Measurements from ENCODE around the gene PSMG3. TPM values are rescaled to one million over a fixed set of nuclear protein-coding genes. Genes with fewer than 3 reads are reported as not detected.
"Not testable (repeated sequence)": the region's sequence is repeated elsewhere in the genome, so short reads cannot be mapped to it uniquely, and the experiment has no call there.

The PSMG3 gene
- total RNA-seq, 3 donors from 2014 or later (not counting 1 experiment from before 2014, with no cell fraction given): 19.0 to 21.4 (median 20.5) TPM

GRCh38 chr7:1584700-1585099 is 14.9 kb upstream of the PSMG3 start:
- Histone ChIP-seq H3K36me3 (ENCODE audit: control insufficient read depth, insufficient read depth, low read length) (no peaks in the 10 kb centered on the region), H3K27me3 (ENCODE audit: control insufficient read depth, insufficient read depth, low read length) (no peaks in the 10 kb centered on the region), H3K9me3 (ENCODE audit: control insufficient read depth, insufficient read depth, low read length) (no peaks in the 10 kb centered on the region), H3K4me3 (ENCODE audit: low read length) (no peak overlapping the region), H3K4me1 (ENCODE audit: control insufficient read depth, insufficient read depth, low read length) (no peaks in the 10 kb centered on the region), H3K27ac (ENCODE audit: low read length) (no peak overlapping the region)
- no peak overlapping the region for H3K4me3 Mint-ChIP-seq
- DNase-seq: no peak
- intact Hi-C loops (cut with micrococcal nuclease): no loop called here
- TF ChIP-seq, protein P1, sequence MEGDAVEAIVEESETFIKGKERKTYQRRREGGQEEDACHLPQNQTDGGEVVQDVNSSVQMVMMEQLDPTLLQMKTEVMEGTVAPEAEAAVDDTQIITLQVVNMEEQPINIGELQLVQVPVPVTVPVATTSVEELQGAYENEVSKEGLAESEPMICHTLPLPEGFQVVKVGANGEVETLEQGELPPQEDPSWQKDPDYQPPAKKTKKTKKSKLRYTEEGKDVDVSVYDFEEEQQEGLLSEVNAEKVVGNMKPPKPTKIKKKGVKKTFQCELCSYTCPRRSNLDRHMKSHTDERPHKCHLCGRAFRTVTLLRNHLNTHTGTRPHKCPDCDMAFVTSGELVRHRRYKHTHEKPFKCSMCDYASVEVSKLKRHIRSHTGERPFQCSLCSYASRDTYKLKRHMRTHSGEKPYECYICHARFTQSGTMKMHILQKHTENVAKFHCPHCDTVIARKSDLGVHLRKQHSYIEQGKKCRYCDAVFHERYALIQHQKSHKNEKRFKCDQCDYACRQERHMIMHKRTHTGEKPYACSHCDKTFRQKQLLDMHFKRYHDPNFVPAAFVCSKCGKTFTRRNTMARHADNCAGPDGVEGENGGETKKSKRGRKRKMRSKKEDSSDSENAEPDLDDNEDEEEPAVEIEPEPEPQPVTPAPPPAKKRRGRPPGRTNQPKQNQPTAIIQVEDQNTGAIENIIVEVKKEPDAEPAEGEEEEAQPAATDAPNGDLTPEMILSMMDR (IDR thresholded peaks at IDR 0.05): no peak
- H3K27ac Mint-ChIP-seq: no peak overlapping the region
- 96% methylated on average over 18 of the region's 18 CpGs for WGBS (ENCODE audit: insufficient coverage)
- peaks cover 0 to 6% of the 10 kb centered on the region in 2 donors for H3K4me1 Mint-ChIP-seq
- ATAC-seq: no peak
- no peaks in the 10 kb centered on the region for H3K27me3 Mint-ChIP-seq (ENCODE audit: low read depth in 2 of 2)
- no peaks in the 10 kb centered on the region for H3K36me3 Mint-ChIP-seq
- no peaks in the 10 kb centered on the region for H3K9me3 Mint-ChIP-seq

GRCh38 chr7:1583241-1583930 is 13.6 kb upstream of the PSMG3 start:
- H3K4me1 ChIP-seq (ENCODE audit: control insufficient read depth, insufficient read depth, low read length); H3K27me3 Mint-ChIP-seq (ENCODE audit: low read depth in 2 of 2); intact Hi-C loops (cut with micrococcal nuclease); H3K4me3 Mint-ChIP-seq; ATAC-seq; H3K9me3 Mint-ChIP-seq; H3K27ac Mint-ChIP-seq; DNase-seq; H3K36me3 ChIP-seq (ENCODE audit: control insufficient read depth, insufficient read depth, low read length); H3K9me3 ChIP-seq (ENCODE audit: control insufficient read depth, insufficient read depth, low read length); H3K36me3 Mint-ChIP-seq; H3K27me3 ChIP-seq (ENCODE audit: control insufficient read depth, insufficient read depth, low read length); H3K27ac ChIP-seq (ENCODE audit: low read length); H3K4me3 ChIP-seq (ENCODE audit: low read length): not testable (repeated sequence)
- H3K4me1 Mint-ChIP-seq: peaks cover 0 to 16% of the 10 kb centered on the region in 2 donors
- WGBS (ENCODE audit: insufficient coverage): 90% methylated on average over 17 of the region's 19 CpGs

GRCh38 chr7:1580422-1581030 is 10.7 kb upstream of the PSMG3 start:
- no peak for ATAC-seq
- Mint-ChIP-seq H3K4me1 (peaks cover 0 to 18% of the 10 kb centered on the region in 2 donors), H3K9me3 (no peaks in the 10 kb centered on the region), H3K36me3 (no peaks in the 10 kb centered on the region), H3K27me3 (ENCODE audit: low read depth in 2 of 2) (no peaks in the 10 kb centered on the region), H3K27ac (no peak overlapping the region), H3K4me3 (no peak overlapping the region)
- TF ChIP-seq, protein P1 (IDR thresholded peaks at IDR 0.05): no peak
- Histone ChIP-seq H3K36me3 (ENCODE audit: control insufficient read depth, insufficient read depth, low read length) (no peaks in the 10 kb centered on the region), H3K4me1 (ENCODE audit: control insufficient read depth, insufficient read depth, low read length) (peaks cover 4% of the 10 kb centered on the region), H3K27me3 (ENCODE audit: control insufficient read depth, insufficient read depth, low read length) (no peaks in the 10 kb centered on the region), H3K9me3 (ENCODE audit: control insufficient read depth, insufficient read depth, low read length) (no peaks in the 10 kb centered on the region), H3K4me3 (ENCODE audit: low read length) (no peak overlapping the region), H3K27ac (ENCODE audit: low read length) (no peak overlapping the region)
- intact Hi-C loops (cut with micrococcal nuclease): no loop called here
- WGBS (ENCODE audit: insufficient coverage): 95% methylated on average over 19 of the region's 19 CpGs
- DNase-seq: no peak

GRCh38 chr7:1579481-1580421 is 9.9 kb upstream of the PSMG3 start:
- Mint-ChIP-seq H3K9me3 (no peaks in the 10 kb centered on the region), H3K4me3 (no peak overlapping the region), H3K4me1 (peaks cover 0 to 18% of the 10 kb centered on the region in 2 donors), H3K27ac (no peak overlapping the region), H3K27me3 (ENCODE audit: low read depth in 2 of 2) (no peaks in the 10 kb centered on the region), H3K36me3 (no peaks in the 10 kb centered on the region)
- no peaks in the 10 kb centered on the region for H3K9me3 ChIP-seq (ENCODE audit: control insufficient read depth, insufficient read depth, low read length)
- TF ChIP-seq, protein P1 (IDR thresholded peaks at IDR 0.05): peak; percentile 89
- peak; percentile 87 to 99 (median 99) for ATAC-seq
- H3K27ac ChIP-seq (ENCODE audit: low read length): no peak overlapping the region
- no peaks in the 10 kb centered on the region for H3K27me3 ChIP-seq (ENCODE audit: control insufficient read depth, insufficient read depth, low read length)
- intact Hi-C loops (cut with micrococcal nuclease): loop anchor here (1.0 to 10.0 kb wide), 2 partner anchors 665 to 769 kb away; partner anchors contain the start of genes MRM2 and NUDT1
- 33% methylated on average over 12 of the region's 14 CpGs for WGBS (ENCODE audit: insufficient coverage)
- no peak overlapping the region for H3K4me3 ChIP-seq (ENCODE audit: low read length)
- DNase-seq: peak; percentile 66 to 83
- H3K4me1 ChIP-seq (ENCODE audit: control insufficient read depth, insufficient read depth, low read length): peaks cover 4% of the 10 kb centered on the region
- H3K36me3 ChIP-seq (ENCODE audit: control insufficient read depth, insufficient read depth, low read length): no peaks in the 10 kb centered on the region
